Mucosa of gallbladder (tissue), 1 donor: ENCODE results near the gene TEP1. TPM values are rescaled to one million over a fixed set of nuclear protein-coding genes. Genes with fewer than 3 reads are reported as not detected.
"Not testable (repeated sequence)": the region's sequence is repeated elsewhere in the genome, so short reads cannot be mapped to it uniquely, and the experiment has no call there.

Source experiments
- DNase-seq: peaks from one replicate; pipeline ENCODE4 v3.0.0-alpha.2; 2020; ENCODE audit warnings: low spot score
- total RNA-seq: library from RNA; stranded (reverse); gene quantifications from one replicate; pipeline ENCODE4 v1.2.1, GENCODE V29; 2021
- donor health status: DM: no; HTN: no; CAD: no.

Gene TEP1
- total RNA-seq: 107 TPM

- DNase-seq: peak; percentile 89
Observed at GRCh38 chr14:20412876-20413743, at the start of gene TEP1. TSS of gene TEP1 (minus strand) at chr14:20413501. CDS start at chr14:20408439, 5,062 bp downstream.

DNA sequence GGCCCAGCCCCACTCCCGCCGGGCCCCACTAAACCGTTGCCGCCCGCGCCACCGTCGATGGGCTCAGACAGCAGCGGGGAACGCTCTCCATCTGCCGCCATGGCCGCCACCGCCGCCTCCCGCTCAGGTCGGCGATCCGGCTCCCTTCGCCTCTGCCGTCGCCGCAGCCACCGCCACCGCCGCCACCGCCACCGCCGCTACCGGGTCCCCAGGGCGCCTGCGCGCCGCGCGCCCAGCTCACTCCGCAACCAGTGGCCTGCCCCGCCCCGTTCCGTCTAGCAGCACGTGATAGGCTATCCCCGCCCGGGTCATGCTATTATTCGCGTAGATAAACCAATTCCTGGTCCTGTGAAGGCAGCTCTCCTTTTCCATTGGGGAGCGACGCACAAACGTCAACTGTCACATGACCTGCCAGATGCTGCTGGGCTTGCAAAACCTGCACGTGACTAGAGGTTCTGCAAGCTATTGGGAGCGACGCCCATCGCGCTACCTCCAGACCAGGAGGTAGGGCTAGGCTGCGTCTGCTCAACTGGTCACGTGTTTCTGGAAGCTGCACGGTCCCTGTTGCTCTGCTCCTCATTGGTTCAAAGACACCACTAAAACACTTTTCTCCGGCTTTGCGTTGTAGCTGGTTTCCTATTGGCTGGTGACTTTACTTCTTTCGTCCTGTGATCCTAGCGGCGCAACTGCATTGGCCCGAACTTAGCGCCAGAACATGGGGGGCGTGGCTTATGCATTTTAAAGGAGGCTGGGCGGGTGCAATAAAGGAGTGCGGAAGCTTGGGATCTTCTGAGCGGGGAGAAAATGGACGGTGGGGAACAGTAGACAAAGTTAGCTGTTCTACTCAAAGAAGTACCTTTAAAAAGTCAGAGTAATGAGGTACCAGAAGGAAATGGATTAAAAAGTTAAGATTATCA, 48.2 kb upstream of the TEP1 start, which contains the start of gene PIP4P1:
Gene PIP4P1, minus strand, starts transcription at position 210 of the 917 bp plus-strand sequence. Its CDS starts 109 bp downstream, at position 101.
- DNase-seq: peak; percentile 100

DNA sequence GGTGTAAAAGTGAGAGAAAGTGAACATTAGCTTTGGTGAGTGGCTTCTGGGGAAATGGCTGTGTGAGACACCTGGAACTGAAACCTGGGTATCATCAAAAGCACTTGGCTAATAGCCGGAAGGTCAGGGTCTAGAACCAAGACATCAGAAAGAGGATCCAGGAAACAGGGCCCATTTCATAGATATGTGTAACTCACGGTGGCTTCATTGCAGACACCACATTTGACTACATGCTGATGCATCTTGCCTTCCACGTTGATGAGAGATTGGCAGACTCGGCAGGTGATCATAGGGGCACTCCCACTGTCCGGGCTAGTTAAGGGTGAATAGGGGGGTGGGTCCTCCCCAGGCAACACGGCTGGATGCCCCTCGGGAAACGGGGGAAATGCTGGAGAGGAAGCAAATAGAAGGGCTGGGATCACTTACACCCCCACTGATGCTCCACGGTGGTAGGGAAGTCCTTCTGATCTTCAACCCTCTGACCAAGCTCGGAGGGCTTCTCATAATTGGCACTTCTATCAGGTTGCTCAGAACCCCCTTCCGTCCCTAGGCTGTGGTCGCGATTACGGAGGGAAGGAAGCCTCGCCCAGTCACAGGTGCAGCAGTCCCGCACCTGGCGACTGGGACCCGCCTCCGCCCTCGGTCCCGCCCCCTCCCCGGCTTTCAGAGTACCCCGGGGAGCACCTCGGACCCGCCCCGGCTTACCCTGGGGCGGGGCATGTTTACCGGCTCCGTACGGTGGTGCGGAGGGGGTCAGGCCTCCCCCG, 47.3 kb upstream of the TEP1 start:
- peak; percentile 27 for DNase-seq

GRCh38 chr14:20458031-20458789, 44.9 kb upstream of the TEP1 start:
- no peak for DNase-seq

DNA sequence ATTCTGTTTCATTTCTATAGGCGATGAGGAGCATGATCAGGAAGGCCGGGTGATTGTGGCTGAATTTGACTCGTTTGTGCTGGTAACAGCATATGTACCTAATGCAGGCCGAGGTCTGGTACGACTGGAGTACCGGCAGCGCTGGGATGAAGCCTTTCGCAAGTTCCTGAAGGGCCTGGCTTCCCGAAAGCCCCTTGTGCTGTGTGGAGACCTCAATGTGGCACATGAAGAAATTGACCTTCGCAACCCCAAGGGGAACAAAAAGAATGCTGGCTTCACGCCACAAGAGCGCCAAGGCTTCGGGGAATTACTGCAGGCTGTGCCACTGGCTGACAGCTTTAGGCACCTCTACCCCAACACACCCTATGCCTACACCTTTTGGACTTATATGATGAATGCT, 43.7 kb upstream of the TEP1 start:
- DNase-seq: no peak

DNA sequence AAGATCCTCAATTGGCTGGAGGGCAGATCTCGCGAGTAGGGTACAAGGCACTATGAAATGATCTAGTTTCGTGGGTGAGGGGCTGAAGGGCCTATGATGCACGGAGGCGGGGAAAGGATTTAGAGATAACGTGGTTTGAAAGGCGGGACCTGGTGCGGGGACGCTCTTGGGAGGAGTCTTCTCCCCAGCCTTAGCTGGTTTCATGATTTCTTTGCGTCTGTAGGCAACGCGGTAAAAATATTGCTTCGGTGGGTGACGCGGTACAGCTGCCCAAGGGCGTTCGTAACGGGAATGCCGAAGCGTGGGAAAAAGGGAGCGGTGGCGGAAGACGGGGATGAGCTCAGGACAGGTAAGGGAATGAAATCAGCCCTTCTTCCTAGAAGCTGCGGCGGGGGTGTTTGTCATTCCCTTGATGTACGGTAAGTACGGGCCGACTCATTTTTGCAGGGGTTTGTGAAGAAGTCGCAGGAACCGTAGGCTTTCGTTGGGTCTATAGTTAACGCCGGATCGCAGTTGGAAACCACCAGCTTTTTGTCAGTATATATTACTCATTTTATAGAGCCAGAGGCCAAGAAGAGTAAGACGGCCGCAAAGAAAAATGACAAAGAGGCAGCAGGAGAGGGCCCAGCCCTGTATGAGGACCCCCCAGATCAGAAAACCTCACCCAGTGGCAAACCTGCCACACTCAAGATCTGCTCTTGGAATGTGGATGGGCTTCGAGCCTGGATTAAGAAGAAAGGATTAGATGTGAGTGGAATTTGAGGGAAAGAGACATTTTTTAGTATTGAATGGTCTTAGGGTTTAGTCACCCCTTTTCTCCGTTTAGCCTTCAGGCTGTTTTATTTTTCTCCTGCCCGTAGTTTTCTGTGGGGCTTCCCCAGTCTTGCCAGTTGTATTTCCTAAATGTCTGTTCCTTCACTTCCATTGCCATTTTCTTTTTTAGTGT, 42.3 kb upstream of the TEP1 start:
- DNase-seq: no peak

- DNase-seq: peak; percentile 99
Observed at GRCh38 chr14:20454516-20455354, 41.4 kb upstream of the TEP1 start, which contains the start of the genes APEX1 and OSGEP. TSS of gene APEX1 (plus strand) at chr14:20455226. CDS start at chr14:20455646, 420 bp downstream. TSS of gene OSGEP (minus strand) at chr14:20454812. CDS start at chr14:20454683, 129 bp downstream.

DNA sequence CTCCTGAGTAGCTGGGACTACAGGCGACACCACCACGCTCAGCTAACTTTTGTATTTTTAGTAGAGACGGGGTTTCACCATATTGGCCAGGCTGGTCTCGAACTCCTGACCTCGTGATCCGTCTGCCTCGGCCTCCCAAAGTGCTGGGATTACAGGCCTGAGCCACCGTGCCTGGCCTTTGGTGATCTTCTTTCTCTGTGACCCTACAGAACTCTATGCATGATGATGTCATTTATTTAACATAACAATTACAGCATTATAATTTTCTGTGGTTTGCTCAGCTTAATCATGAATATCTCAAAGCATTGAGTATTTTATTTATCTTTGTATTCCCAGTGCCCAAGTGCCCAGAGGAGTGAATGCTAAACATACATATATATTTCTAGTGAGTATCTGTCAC, 39.5 kb upstream of the TEP1 start:
- DNase-seq: not testable (repeated sequence)

GRCh38 chr14:20446889-20447288, 33.6 kb upstream of the TEP1 start:
- DNase-seq: no peak

DNA sequence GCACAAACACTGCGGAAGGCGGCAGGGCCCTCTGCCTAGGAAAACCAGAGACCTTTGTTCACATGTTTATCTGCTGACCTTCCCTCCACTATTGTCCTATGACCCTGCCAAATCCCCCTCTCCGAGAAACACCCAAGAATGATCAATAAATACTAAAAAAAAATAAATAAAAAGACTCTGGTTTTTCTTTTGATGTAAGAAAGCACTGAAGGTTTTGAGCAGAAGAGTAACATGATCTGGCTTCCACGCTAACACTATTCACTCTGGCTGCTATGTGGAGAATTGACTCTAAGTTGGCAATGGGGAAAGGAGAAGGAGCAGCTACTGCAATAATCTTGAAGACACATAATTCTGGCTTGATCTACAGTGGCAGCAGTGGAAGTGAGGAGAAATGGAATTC, 30.3 kb upstream of the TEP1 start:
- DNase-seq: not testable (repeated sequence)

DNA sequence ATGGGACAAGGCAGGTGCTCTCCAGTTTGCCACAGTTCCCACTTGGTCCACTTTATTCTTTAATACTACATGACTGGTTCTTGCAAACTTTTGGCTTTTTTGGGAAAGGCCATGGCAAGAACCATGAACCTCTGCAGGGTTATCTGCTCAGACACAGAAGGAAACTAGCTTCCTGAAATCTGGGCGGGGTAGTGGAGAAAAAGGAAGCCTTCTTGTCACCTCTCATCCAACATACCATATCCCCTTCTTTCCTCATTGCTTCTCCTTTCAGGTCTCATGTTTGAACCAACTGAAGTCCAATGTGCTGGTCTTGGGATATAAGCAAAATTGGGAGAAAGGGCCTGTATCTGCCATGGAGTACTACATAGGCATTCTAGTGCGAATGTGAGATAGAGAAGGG, 28.2 kb upstream of the TEP1 start:
- no peak for DNase-seq

DNA sequence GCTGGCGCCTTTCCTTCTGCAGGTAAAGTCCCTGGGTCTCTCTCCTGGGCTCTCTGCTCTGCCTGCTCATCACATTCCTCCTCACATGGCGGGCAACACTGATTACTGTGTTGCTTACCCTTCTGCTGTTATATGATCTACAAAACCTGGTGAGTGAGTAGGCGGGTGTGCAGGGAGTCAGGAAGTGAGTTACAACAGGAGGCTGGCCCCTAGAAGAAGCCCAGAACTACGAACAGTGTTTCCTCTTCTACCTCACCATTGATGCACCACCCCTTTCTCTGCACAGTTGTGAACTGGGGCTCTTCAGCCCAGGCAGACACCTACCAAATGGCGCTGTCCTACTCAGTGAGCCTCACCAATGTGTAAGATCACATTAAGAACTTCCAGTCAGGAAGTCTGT, 27.6 kb upstream of the TEP1 start:
- no peak for DNase-seq

DNA sequence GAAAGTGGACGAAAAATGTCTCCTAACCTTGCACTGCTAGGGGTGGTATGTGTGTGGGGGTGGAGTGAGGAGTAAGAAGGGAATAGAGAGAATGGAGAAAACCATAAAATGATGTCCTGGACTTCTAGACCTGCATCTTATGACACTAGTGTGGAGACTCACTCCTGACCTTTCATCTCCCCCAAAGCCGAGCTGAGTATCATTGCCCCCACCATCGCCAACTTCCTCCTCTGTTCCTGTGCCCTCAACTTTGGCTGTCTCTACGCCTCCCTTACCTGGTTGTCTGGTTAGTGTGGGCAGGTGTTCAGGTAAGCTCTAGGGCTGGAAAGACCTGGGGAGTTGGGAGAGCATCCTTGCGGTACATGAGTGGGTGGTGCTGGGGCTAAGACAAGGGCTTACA, 27.2 kb upstream of the TEP1 start:
- DNase-seq: no peak

DNA sequence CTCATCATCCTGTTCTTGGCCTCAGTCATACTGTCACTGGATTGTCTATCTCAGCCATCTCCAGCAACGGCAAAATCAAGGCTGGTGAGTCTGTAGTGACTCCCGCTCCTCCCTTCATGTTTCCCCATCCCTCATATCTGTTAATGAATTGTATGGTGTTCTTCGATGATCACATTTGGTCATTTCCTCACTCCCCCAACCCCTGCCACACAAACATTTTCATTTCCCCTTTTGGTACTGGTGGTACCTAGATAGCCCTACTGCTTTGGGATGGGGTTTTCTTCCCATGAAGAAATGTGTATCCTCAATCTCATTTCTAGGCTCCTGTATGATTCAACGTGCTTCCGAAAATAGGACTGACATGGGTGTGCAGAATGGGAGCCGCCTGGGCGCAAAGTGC, 25.4 kb upstream of the TEP1 start:
- no peak for DNase-seq

DNA sequence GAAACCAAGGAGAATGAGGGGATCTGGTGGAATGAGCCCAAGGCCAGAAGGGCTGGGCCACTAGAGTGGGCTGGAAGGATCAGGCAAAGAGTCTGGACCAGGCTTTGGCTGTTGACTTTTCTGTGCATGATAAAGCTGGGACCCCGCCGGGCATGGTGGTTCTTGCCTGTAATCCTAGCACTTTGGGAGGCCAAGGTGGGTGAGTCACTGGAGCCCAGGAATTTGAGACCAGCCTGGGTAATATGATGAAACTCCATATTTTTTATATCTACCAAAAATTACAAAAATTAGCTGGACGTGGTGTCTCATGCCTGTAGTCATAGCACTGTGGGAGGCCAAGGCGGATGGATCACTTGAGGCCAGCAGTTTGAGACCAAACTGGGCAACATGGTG, 23.1 kb upstream of the TEP1 start:
- no peak for DNase-seq

DNA sequence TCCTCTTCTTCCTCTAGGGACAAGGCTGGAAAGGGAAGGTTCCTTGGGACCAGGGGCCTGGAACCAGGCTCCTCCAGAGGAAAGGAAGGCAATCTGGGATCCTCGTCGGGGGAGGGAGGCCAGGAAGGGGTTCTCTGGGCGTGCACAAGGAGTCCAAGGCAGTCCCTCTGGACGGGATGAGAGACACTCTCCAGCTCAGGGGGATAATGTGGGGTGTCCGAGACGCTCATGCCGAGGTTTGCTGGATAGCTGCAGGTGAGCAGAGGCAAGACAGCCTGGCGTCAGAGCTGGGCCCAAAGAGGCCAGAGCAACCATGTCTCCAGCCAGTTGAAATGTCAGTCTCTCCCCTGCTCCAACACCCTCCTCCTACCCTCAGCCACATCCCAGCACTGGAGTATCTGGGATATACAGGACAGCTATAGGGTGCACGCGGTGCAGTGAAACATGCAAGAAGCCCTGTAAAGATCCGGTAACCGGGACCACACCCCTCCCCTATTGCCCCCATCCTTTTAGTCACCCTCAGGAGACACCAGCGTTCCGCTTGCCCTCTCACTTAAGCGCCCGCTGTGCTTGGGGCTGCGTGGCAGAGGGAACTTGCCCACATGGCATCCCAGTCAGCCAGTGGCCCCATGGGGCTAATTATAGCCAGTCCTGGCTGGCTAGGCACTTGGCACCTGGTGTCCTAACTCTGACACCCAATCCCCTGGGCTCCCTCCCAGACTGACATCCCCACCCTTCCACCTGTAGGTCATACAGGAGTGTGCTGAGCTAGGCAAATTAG, 22.5 kb upstream of the TEP1 start, which contains the start of gene KLHL33:
Gene KLHL33, minus strand, starts transcription at position 585 of the 781 bp plus-strand sequence. Its CDS starts 355 bp downstream, at position 230.
- no peak for DNase-seq

GRCh38 chr14:20434701-20435581, 21.6 kb upstream of the TEP1 start:
- peak; percentile 43 for DNase-seq
